ENCODE data around the gene JAG1. TPM values are rescaled to one million over a fixed set of nuclear protein-coding genes. Genes with fewer than 3 reads are reported as not detected.

Gene JAG1
- total RNA-seq, 2 donors from 2014 or later, result 6.8 to 19.7 TPM

GRCh38 chr20:10681494-10681893 is 7.7 kb upstream of the JAG1 start:
- H3K27me3 ChIP-seq (ENCODE audit: control insufficient read depth, insufficient read depth, low read length, poor library complexity, severe bottlenecking), result no peaks in the 10 kb centered on the region
- H3K4me1 ChIP-seq (ENCODE audit: control insufficient read depth, insufficient read depth, low read length), result no peaks in the 10 kb centered on the region
- no peak for DNase-seq
- H3K9me3 ChIP-seq (ENCODE audit: control insufficient read depth, low read length), result no peaks in the 10 kb centered on the region
- Mint-ChIP-seq H3K4me1 (peaks cover under 1% of the 10 kb centered on the region), H3K9me3 (no peaks in the 10 kb centered on the region), H3K27ac (no peak overlapping the region), H3K4me3 (no peak overlapping the region), H3K36me3 (ENCODE audit: low read depth) (no peaks in the 10 kb centered on the region), H3K27me3 (ENCODE audit: insufficient read depth) (peaks cover 16% of the 10 kb centered on the region)
- H3K36me3 ChIP-seq (ENCODE audit: control insufficient read depth, insufficient read depth, low read length), result no peaks in the 10 kb centered on the region
- no peak overlapping the region for H3K27ac ChIP-seq (ENCODE audit: low read depth, low read length)
- no peak overlapping the region for H3K9ac ChIP-seq (ENCODE audit: extremely low read depth, low read length, poor library complexity, severe bottlenecking)
- TF ChIP-seq CTCF (conservative IDR thresholded peaks at IDR 0.05), result no peak
- no peak overlapping the region for H3K4me3 ChIP-seq (ENCODE audit: low read length)
- 85 to 86% methylated on average over 4 of the region's 4 CpGs for WGBS, 2 experiments (ENCODE audit: insufficient coverage in 1 of 2, insufficient read length in 1 of 2)

GRCh38 chr20:10680571-10680970 is 6.8 kb upstream of the JAG1 start:
- Mint-ChIP-seq H3K36me3 (ENCODE audit: low read depth) (no peaks in the 10 kb centered on the region), H3K9me3 (no peaks in the 10 kb centered on the region), H3K4me1 (peaks cover 1% of the 10 kb centered on the region), H3K27ac (no peak overlapping the region), H3K27me3 (ENCODE audit: insufficient read depth) (peaks cover 23% of the 10 kb centered on the region), H3K4me3 (no peak overlapping the region)
- Histone ChIP-seq H3K9me3 (ENCODE audit: control insufficient read depth, low read length) (no peaks in the 10 kb centered on the region), H3K27ac (ENCODE audit: low read depth, low read length) (no peak overlapping the region), H3K27me3 (ENCODE audit: control insufficient read depth, insufficient read depth, low read length, poor library complexity, severe bottlenecking) (no peaks in the 10 kb centered on the region), H3K4me3 (ENCODE audit: low read length) (no peak overlapping the region), H3K9ac (ENCODE audit: extremely low read depth, low read length, poor library complexity, severe bottlenecking) (no peak overlapping the region), H3K4me1 (ENCODE audit: control insufficient read depth, insufficient read depth, low read length) (no peaks in the 10 kb centered on the region), H3K36me3 (ENCODE audit: control insufficient read depth, insufficient read depth, low read length) (no peaks in the 10 kb centered on the region)
- no peak for DNase-seq
- 89 to 92% methylated on average over 3 to 4 of the region's 4 CpGs for WGBS, 2 experiments (ENCODE audit: insufficient coverage in 1 of 2, insufficient read length in 1 of 2)
- TF ChIP-seq CTCF (conservative IDR thresholded peaks at IDR 0.05), result no peak

- no peaks in the 10 kb centered on the region for H3K36me3 ChIP-seq (ENCODE audit: control insufficient read depth, insufficient read depth, low read length)
- H3K9me3 ChIP-seq (ENCODE audit: control insufficient read depth, low read length), result no peaks in the 10 kb centered on the region
- Mint-ChIP-seq H3K4me1 (peaks cover 5% of the 10 kb centered on the region), H3K36me3 (ENCODE audit: low read depth) (no peaks in the 10 kb centered on the region), H3K27me3 (ENCODE audit: insufficient read depth) (peaks cover 29% of the 10 kb centered on the region), H3K9me3 (no peaks in the 10 kb centered on the region), H3K27ac (no peak overlapping the region), H3K4me3 (no peak overlapping the region)
- no peak overlapping the region for H3K4me3 ChIP-seq (ENCODE audit: low read length)
- H3K9ac ChIP-seq (ENCODE audit: extremely low read depth, low read length, poor library complexity, severe bottlenecking), result no peak overlapping the region
- no peak for DNase-seq
- H3K27ac ChIP-seq (ENCODE audit: low read depth, low read length), result no peak overlapping the region
- peaks cover 3% of the 10 kb centered on the region for H3K4me1 ChIP-seq (ENCODE audit: control insufficient read depth, insufficient read depth, low read length)
- 89 to 94% methylated on average over 2 to 4 of the region's 4 CpGs for WGBS, 2 experiments (ENCODE audit: insufficient coverage in 1 of 2, insufficient read length in 1 of 2)
- no peak for TF ChIP-seq CTCF (conservative IDR thresholded peaks at IDR 0.05)
- H3K27me3 ChIP-seq (ENCODE audit: control insufficient read depth, insufficient read depth, low read length, poor library complexity, severe bottlenecking), result peaks cover 7% of the 10 kb centered on the region
Measured at GRCh38 chr20:10679269-10679668, 5.5 kb upstream of the JAG1 start.
